ENCODE data around the gene NPR2. TPM values are rescaled to one million over a fixed set of nuclear protein-coding genes. Genes with fewer than 3 reads are reported as not detected.

NPR2 gene
- polyA plus RNA-seq, 1 donor from 2014 or later = 1.9 TPM

Other genes with a start within 250 kb of the NPR2 start
- gene TESK1, start 186.3 kb upstream of the NPR2 start, polyA plus RNA-seq = 10.3 TPM
- 51.9 TPM for gene CD72, start 173.2 kb upstream of the NPR2 start, polyA plus RNA-seq
- 188 TPM for gene SIT1, start 140.7 kb upstream of the NPR2 start, polyA plus RNA-seq
- 30.5 TPM for gene RMRP, start 133.6 kb upstream of the NPR2 start, polyA plus RNA-seq
- gene CCDC107, start 133.3 kb upstream of the NPR2 start, polyA plus RNA-seq = 77.4 TPM
- gene ARHGEF39, start 126.4 kb upstream of the NPR2 start, polyA plus RNA-seq = 0.64 TPM
- gene CA9, start 117.7 kb upstream of the NPR2 start, polyA plus RNA-seq = not detected
- not detected for gene TPM2, start 101.7 kb upstream of the NPR2 start, polyA plus RNA-seq
- 106 TPM for gene TLN1, start 59.4 kb upstream of the NPR2 start, polyA plus RNA-seq
- 29.3 TPM for gene CREB3, start 58.9 kb upstream of the NPR2 start, polyA plus RNA-seq
- 34.6 TPM for gene GBA2, start 42.4 kb upstream of the NPR2 start, polyA plus RNA-seq
- gene RGP1, start 42.3 kb upstream of the NPR2 start, polyA plus RNA-seq = 7.2 TPM
- 3.8 TPM for gene MSMP, start 37.3 kb upstream of the NPR2 start, polyA plus RNA-seq
- 1.1 TPM for gene SPAG8, start 20.7 kb downstream of the NPR2 start, polyA plus RNA-seq
- 89.2 TPM for gene HINT2, start 23.5 kb downstream of the NPR2 start, polyA plus RNA-seq
- gene FAM221B, start 37.1 kb downstream of the NPR2 start, polyA plus RNA-seq = not detected
- gene TMEM8B, start 37.6 kb downstream of the NPR2 start, polyA plus RNA-seq = 1.3 TPM
- not detected for gene OR13J1, start 78.8 kb downstream of the NPR2 start, polyA plus RNA-seq
- not detected for gene HRCT1, start 114.6 kb downstream of the NPR2 start, polyA plus RNA-seq
- not detected for gene SPAAR, start 117.9 kb downstream of the NPR2 start, polyA plus RNA-seq
- not detected for gene OR2S2, start 166.6 kb downstream of the NPR2 start, polyA plus RNA-seq
- 5.3 TPM for gene RECK, start 245.3 kb downstream of the NPR2 start, polyA plus RNA-seq

All from IgD-negative memory B cell (primary cell).